Right atrium auricular region (tissue), 2 donors: Measurements from ENCODE around the gene NDUFC2. TPM values are rescaled to one million over a fixed set of nuclear protein-coding genes. Genes with fewer than 3 reads are reported as not detected.
"Not testable (repeated sequence)": the region's sequence is repeated elsewhere in the genome, so short reads cannot be mapped to it uniquely, and the experiment has no call there.

Source experiments
- DNase-seq: peaks from one replicate; pipeline ENCODE4 v3.0.0-alpha.2; 2019; ENCODE audit warnings: low spot score
- H3K27ac ChIP-seq, 2 donors: fragments of 200-600 bp; sonication (generic); 1 replicate in 1 of 2; 2 replicates in 1 of 2; pipeline ENCODE4 v1.5.1; 2016 to 2019
- H3K27me3 ChIP-seq, 2 donors: fragments of 200-600 bp; sonication (generic); one replicate each; pipeline versions ENCODE4 v1.5.1 to v1.6.0; 2017 to 2019
- H3K36me3 ChIP-seq: fragments of 200-600 bp; sonication (generic); one replicate; pipeline ENCODE4 v1.5.1; 2016
- H3K4me1 ChIP-seq, 2 donors: fragments of 200-600 bp; sonication (generic); one replicate each; pipeline versions ENCODE4 v1.5.1 to v1.6.0; 2017 to 2019
- H3K4me3 ChIP-seq, 2 donors: fragments of 200-600 bp; sonication (generic); 1 replicate in 1 of 2; 2 replicates in 1 of 2; pipeline ENCODE4 v1.5.1; 2017 to 2019; ENCODE audit warnings: mild to moderate bottlenecking in 1 of 2, moderate library complexity in 1 of 2
- H3K9me3 ChIP-seq, 2 donors: fragments of 200-600 bp; sonication (generic); one replicate each; pipeline ENCODE4 v1.5.1; 2019
- total RNA-seq, 2 donors: library from RNA; depleted of rRNA; stranded (reverse); fragments of >200 nt; gene quantifications; one replicate each; pipeline ENCODE4 v1.1.0, GENCODE V29; 2016
- TF ChIP-seq, protein P1 (sequence below), 2 donors: fragments of 200-600 bp; sonication (generic); IDR thresholded peaks; one replicate each; pipeline ENCODE4 v1.5.1; 2019; ENCODE audit warnings: antibody characterized with exemption in 2 of 2

The NDUFC2 gene
- total RNA-seq, 2 donors from 2014 or later, result 154 to 163 TPM

DNA sequence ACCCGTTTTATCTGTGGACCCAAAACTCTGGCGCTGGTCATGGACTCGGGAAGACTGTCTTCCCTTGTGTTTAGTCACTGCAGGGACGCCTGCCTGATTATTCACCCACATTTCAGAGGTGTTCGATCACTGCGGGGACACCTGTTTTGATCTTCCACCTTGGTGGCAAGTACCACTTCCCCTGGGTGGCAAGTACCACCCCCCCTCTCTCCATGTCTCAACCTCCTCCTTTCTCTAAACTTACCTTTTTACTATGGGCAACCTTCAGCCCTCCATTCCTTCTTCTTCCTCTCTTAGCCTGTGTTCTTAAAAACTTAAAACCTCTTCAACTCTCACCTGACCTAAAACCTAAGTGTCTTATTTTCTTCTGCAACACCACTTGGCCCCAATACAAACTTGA is 1.9 kb upstream of the NDUFC2 start:
- DNase-seq, result no peak

DNA sequence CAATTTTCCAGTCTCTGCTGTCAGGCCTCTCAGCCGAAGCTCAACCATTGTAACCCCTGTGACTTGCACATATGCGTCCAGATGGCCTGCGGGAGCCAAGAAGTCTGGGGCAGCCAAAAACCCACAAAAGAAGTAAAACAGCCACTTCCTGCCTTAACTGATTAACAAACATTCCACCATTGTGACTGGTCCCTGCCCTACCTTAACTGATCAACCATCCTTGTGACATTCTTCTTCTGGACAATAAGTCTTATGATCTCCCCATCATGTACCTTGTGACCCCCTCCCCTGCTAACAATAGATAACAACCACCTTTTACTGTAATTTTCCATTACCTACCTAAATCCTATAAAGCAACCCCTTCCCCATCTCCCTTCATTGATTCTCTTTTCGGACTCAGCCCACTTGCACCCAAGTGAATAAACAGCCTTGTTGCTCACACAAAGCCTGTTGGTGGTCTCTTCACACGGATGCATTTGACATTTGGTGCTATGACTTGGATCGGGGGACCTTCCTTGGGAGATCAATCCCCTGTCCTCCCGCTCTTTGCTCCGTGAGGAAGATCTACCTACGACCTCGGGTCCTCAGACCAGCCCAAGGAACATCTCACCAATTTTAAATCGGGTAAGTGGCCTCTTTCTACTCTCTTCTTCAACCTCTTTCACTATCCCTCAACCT is 1.3 kb upstream of the NDUFC2 start:
- Histone ChIP-seq H3K27ac (no peak overlapping the region), H3K4me3 (no peak overlapping the region), H3K36me3 (no peaks in the 10 kb centered on the region), H3K4me1 (peaks cover 0 to 31% of the 10 kb centered on the region in 2 donors), H3K27me3 (no peaks in the 10 kb centered on the region), H3K9me3 (no peaks in the 10 kb centered on the region)
- DNase-seq, result no peak
- TF ChIP-seq, protein P1, sequence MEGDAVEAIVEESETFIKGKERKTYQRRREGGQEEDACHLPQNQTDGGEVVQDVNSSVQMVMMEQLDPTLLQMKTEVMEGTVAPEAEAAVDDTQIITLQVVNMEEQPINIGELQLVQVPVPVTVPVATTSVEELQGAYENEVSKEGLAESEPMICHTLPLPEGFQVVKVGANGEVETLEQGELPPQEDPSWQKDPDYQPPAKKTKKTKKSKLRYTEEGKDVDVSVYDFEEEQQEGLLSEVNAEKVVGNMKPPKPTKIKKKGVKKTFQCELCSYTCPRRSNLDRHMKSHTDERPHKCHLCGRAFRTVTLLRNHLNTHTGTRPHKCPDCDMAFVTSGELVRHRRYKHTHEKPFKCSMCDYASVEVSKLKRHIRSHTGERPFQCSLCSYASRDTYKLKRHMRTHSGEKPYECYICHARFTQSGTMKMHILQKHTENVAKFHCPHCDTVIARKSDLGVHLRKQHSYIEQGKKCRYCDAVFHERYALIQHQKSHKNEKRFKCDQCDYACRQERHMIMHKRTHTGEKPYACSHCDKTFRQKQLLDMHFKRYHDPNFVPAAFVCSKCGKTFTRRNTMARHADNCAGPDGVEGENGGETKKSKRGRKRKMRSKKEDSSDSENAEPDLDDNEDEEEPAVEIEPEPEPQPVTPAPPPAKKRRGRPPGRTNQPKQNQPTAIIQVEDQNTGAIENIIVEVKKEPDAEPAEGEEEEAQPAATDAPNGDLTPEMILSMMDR (IDR thresholded peaks at IDR 0.05), result no peak

More for the DNA sequence above, 1.9 kb upstream of the NDUFC2 start:
- Histone ChIP-seq H3K4me1 (peaks cover 0 to 24% of the 10 kb centered on the region in 2 donors), H3K27me3 (no peaks in the 10 kb centered on the region), H3K4me3 (no peak overlapping the region), H3K36me3 (no peaks in the 10 kb centered on the region), H3K9me3 (no peaks in the 10 kb centered on the region), H3K27ac (no peak overlapping the region)
- TF ChIP-seq, protein P1 (IDR thresholded peaks at IDR 0.05), result no peak

DNA sequence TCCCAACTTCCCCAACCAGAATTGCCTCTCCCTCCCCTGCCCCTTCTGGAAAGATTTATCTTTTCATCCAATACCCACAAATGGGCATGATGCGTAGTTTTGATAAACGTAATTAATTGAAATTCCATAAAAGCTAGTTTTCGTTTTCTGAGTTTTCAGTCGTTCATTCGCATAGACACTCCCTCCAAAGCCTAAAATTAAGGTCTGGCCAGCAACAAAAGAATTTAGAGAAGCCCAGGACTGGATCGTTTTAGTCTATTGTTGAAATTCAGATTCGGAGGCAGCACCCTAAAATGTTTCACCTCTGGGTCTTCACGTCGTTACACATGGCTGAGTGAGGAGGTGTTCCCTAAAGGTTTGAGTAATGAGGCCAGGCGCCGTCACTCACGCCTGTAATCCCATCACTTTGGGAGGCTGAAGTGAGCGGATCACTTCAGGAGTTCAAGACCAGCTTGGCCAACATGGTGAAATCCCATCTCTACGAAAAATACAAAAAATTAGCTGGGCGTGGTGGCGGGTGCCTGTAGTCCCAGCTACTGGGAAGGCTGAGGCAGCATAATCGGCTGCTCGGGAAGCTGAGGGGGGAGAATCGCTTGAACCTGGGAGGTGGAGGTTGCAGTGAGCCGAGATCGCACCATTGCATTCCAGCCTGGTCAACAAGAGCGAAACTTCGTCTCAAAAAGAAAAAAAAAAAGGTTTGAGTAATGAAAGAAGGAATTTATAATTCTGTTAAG is 589 bp upstream of the NDUFC2 start:
- H3K36me3 ChIP-seq, result no peaks in the 10 kb centered on the region
- H3K9me3 ChIP-seq, result no peaks in the 10 kb centered on the region
- peak overlapping the region; percentile 85 to 94 for H3K4me3 ChIP-seq
- TF ChIP-seq, protein P1 (IDR thresholded peaks at IDR 0.05), result no peak
- peak overlapping the region; percentile 87 to 92 for H3K27ac ChIP-seq
- peaks cover 0 to 36% of the 10 kb centered on the region in 2 donors for H3K4me1 ChIP-seq
- no peak for DNase-seq
- no peaks in the 10 kb centered on the region for H3K27me3 ChIP-seq

- no peaks in the 10 kb centered on the region for H3K9me3 ChIP-seq
- peaks cover 0 to 41% of the 10 kb centered on the region in 2 donors for H3K4me1 ChIP-seq
- peak overlapping the region; percentile 87 to 92 for H3K27ac ChIP-seq
- peak overlapping the region; percentile 85 to 94 for H3K4me3 ChIP-seq
- H3K36me3 ChIP-seq, result no peaks in the 10 kb centered on the region
- no peaks in the 10 kb centered on the region for H3K27me3 ChIP-seq
- TF ChIP-seq, protein P1 (IDR thresholded peaks at IDR 0.05), result no peak
- no peak for DNase-seq
Observed at GRCh38 chr11:78078218-78079167, 1.2 kb downstream of the NDUFC2 start.

DNA sequence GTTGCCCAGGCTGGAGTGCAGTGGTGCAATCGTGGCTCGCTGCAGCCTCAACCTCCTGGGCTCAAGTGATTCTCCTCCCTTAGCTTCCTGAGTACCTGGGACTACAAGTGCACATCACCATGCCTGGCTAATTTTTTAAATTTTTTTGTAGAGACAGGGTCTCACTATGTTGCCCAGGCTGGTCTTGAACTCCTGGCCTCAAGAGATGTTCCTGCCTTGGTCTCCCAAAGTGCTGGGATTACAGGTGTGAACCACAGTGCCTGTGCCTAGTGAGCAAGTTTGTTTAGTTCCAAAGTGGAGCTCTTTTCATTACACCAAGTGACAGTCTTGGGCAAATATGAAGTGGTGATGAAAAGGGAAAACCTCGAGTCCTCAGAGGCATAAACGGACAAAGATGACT is 2.1 kb downstream of the NDUFC2 start:
- Histone ChIP-seq H3K4me3 (peak overlapping the region in 1 of 2 donors; percentile 85), H3K4me1 (peaks cover 0 to 41% of the 10 kb centered on the region in 2 donors)
- H3K27ac ChIP-seq, H3K36me3 ChIP-seq, DNase-seq, H3K9me3 ChIP-seq, H3K27me3 ChIP-seq: not testable (repeated sequence)
